ENCODE results near the gene HOXD10.

DNA sequence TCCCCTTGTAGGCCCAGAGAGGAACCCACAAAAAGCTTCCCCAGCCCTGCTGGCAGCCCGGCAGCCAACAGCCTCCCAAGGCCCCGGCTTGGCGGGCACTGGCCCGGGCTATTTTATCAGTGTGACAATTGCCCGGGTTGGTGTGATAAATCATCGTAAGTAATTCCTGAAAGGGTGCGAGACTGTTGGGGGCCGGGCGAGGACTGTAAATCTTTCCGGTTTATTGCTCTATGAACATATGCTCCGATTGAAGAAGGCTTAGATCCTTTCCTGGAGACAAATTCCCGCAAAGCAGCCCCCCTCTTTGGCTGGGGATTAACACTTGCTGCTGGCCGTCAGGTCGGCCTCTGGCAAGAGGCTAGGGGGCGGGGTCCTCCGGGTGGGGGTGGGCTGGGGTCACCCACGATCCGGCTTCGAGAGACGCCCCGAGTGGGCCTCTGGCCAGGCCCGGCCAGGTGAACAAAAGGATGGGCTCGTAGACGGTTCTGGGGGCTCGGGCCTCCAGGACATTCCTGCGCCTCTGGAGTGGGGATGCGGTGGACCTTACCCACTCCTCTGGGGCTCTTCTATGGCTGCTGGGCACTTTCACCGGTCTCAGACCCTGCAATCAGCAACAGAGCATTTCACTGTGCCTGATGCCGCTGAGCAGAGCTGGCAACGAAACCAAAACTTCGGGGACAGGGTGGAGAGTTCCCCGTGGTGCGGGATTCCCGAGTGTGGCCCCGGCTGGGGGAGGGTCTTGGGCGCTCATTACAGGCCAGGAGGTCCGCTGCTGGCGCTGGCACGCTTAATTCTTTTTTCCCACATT, 42.5 kb downstream of the HOXD10 start:
- TF ChIP-seq, protein P1, sequence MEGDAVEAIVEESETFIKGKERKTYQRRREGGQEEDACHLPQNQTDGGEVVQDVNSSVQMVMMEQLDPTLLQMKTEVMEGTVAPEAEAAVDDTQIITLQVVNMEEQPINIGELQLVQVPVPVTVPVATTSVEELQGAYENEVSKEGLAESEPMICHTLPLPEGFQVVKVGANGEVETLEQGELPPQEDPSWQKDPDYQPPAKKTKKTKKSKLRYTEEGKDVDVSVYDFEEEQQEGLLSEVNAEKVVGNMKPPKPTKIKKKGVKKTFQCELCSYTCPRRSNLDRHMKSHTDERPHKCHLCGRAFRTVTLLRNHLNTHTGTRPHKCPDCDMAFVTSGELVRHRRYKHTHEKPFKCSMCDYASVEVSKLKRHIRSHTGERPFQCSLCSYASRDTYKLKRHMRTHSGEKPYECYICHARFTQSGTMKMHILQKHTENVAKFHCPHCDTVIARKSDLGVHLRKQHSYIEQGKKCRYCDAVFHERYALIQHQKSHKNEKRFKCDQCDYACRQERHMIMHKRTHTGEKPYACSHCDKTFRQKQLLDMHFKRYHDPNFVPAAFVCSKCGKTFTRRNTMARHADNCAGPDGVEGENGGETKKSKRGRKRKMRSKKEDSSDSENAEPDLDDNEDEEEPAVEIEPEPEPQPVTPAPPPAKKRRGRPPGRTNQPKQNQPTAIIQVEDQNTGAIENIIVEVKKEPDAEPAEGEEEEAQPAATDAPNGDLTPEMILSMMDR (IDR thresholded peaks at IDR 0.05) = no peak
- TF ChIP-seq POLR2A (IDR thresholded peaks at IDR 0.05) = no peak
